GM19468 (cell line): ENCODE data around the gene STUB1.

ENCODE experiments used
- ATAC-seq: cut with Tn5 transposase; IDR thresholded peaks from one replicate; pipeline ENCODE4 v1.9.1; 2021; ENCODE audit warnings: mild to moderate bottlenecking, moderate library complexity, moderate number of reproducible peaks; ENCODE audit not compliant: unreplicated experiment; ENCODE audit errors: extremely low read depth

The STUB1 gene

GRCh38 chr16:692356-693108, 12.3 kb downstream of the STUB1 start:
- no peak for ATAC-seq

- ATAC-seq, result no peak
These were observed 13.2 kb downstream of the STUB1 start for GRCh38 chr16:693364-693763.

GRCh38 chr16:693766-694165, 13.6 kb downstream of the STUB1 start:
- no peak for ATAC-seq

GRCh38 chr16:694187-694862, 14.1 kb downstream of the STUB1 start:
- no peak for ATAC-seq

GRCh38 chr16:694863-695354, 14.7 kb downstream of the STUB1 start:
- ATAC-seq, result no peak

- ATAC-seq, result no peak
These were observed 15.3 kb downstream of the STUB1 start for GRCh38 chr16:695355-696089.

GRCh38 chr16:698911-699671, 18.9 kb downstream of the STUB1 start:
- no peak for ATAC-seq

GRCh38 chr16:700684-701584, 20.7 kb downstream of the STUB1 start:
- no peak for ATAC-seq

- no peak for ATAC-seq
These were observed 22.1 kb downstream of the STUB1 start for GRCh38 chr16:702341-702740.

- no peak for ATAC-seq
These were observed 23.2 kb downstream of the STUB1 start for GRCh38 chr16:703406-703805.

- ATAC-seq, result no peak
These were observed 23.8 kb downstream of the STUB1 start for GRCh38 chr16:704047-704446.

- no peak for ATAC-seq
These were observed 24.6 kb downstream of the STUB1 start for GRCh38 chr16:704552-705380.

- no peak for ATAC-seq
These were observed 25.4 kb downstream of the STUB1 start, which contains the start of gene FBXL16 for GRCh38 chr16:705431-706188. TSS of gene FBXL16 (minus strand) at chr16:705801. CDS start at chr16:697405, 8,396 bp downstream.

- ATAC-seq, result no peak
These were observed 26.2 kb downstream of the STUB1 start for GRCh38 chr16:706189-707061.

- no peak for ATAC-seq
These were observed 26.9 kb downstream of the STUB1 start for GRCh38 chr16:707062-707538.

GRCh38 chr16:708019-708418, 27.8 kb downstream of the STUB1 start:
- no peak for ATAC-seq

- no peak for ATAC-seq
These were observed 28.7 kb downstream of the STUB1 start for GRCh38 chr16:708959-709358.
